GM12878 (cell line): ENCODE results near the gene HMOX2. TPM values are rescaled to one million over a fixed set of nuclear protein-coding genes. Genes with fewer than 3 reads are reported as not detected.

Source experiments
- ATAC-seq: fragments of 200-7000 bp; cut with Tn5 transposase; 3 replicates; pipeline ENCODE4 v1.9.1; 2020; ENCODE audit warnings: mild to moderate bottlenecking, moderate library complexity
- BruUV-seq: library from RNA; stranded (reverse); fragments of 400-500 nt; replicated peaks from 2 replicates; lab custom pipeline; 2021; lab: Mats Ljungman, UMichigan
- CTCF ChIA-PET: fragments of 300-600 bp; sonication (Branson Sonifier 250); formaldehyde crosslinking; extraction: SDS; loops from one replicate; lab custom pipeline; 2021; ENCODE audit warnings: inconsistent platforms; lab: Yijun Ruan, JAX
- POLR2A ChIA-PET: fragments of 350-600 bp; formaldehyde crosslinking; extraction: SDS; loops from one replicate; lab custom pipeline; 2021; ENCODE audit warnings: inconsistent platforms; lab: Charles Lee
- RAD21 ChIA-PET: fragments of 300-600 bp; sonication (Branson Sonifier 250); formaldehyde crosslinking; loops from one replicate; lab custom pipeline; 2023; ENCODE audit warnings: antibody characterized with exemption; ENCODE audit not compliant: unreplicated experiment; lab: Charles Lee
- SMC1A ChIA-PET: fragments of 300-600 bp; sonication (Branson Sonifier 250); formaldehyde crosslinking; loops from one replicate; lab custom pipeline; 2023; ENCODE audit not compliant: unreplicated experiment, uncharacterized antibody; lab: Charles Lee
- DNase-seq: peaks from one replicate; pipeline ENCODE4 v3.0.0-alpha.2; 2011; ENCODE audit warnings: low read depth, low spot score
- FAIRE-seq: peaks from 3 replicates; lab custom pipeline; 2011; peaks lifted over from hg19 to GRCh38; lab: Jason Lieb, UNC
- H2AFZ ChIP-seq: 2 replicates; pipeline ENCODE4 v1.6.0; 2011; ENCODE audit warnings: low read depth, low read length, control low read depth; ENCODE audit not compliant: control insufficient read depth
- H3K27ac ChIP-seq: 2 replicates; pipeline ENCODE4 v1.5.1; 2011; ENCODE audit warnings: control low read depth; ENCODE audit not compliant: control insufficient read depth, insufficient read depth
- H3K27me3 ChIP-seq, 2 experiments: replicated peaks in 1 of 2; 2 replicates each; pipeline versions ENCODE4 v1.6.0 to v1.6.1; 2011; ENCODE audit warnings: low read length in 1 of 2; ENCODE audit not compliant: control insufficient read depth in 2 of 2, insufficient read depth in 2 of 2
- H3K36me3 ChIP-seq, 2 experiments: 2 replicates each; pipeline ENCODE4 v1.5.1; 2011; ENCODE audit warnings: low read length in 1 of 2; ENCODE audit not compliant: control insufficient read depth in 2 of 2, insufficient read depth in 2 of 2
- H3K4me1 ChIP-seq: 2 replicates; pipeline ENCODE4 v1.6.1; 2011; ENCODE audit warnings: mild to moderate bottlenecking, low read length, moderate library complexity, mixed read lengths; ENCODE audit not compliant: control insufficient read depth, insufficient read depth
- H3K4me2 ChIP-seq: 2 replicates; pipeline ENCODE4 v1.6.0; 2011; ENCODE audit warnings: control low read depth; ENCODE audit not compliant: control insufficient read depth, insufficient read depth
- H3K4me3 ChIP-seq: fragments of 200-600 bp; sonication (generic); 2 replicates; pipeline ENCODE4 v1.5.1; 2016
- H3K79me2 ChIP-seq: 2 replicates; pipeline ENCODE4 v1.6.0; 2011; ENCODE audit warnings: low read length; ENCODE audit not compliant: control insufficient read depth, insufficient read depth
- H3K9ac ChIP-seq: 2 replicates; pipeline ENCODE4 v1.8.0; 2011; ENCODE audit warnings: low read length, control low read depth, mixed read lengths; ENCODE audit not compliant: control insufficient read depth, insufficient read depth
- H3K9me3 ChIP-seq: replicated peaks from 3 replicates; pipeline ENCODE4 v1.5.1; 2011; ENCODE audit warnings: mild to moderate bottlenecking, low read length; ENCODE audit not compliant: control insufficient read depth, insufficient read depth
- H4K20me1 ChIP-seq: 2 replicates; pipeline ENCODE4 v1.6.0; 2011; ENCODE audit not compliant: control insufficient read depth, insufficient read depth
- DPF2 ChIP-seq: fragments of 450-650 bp; IDR thresholded peaks from 2 replicates; pipeline ENCODE4 v1.6.1; 2017; ENCODE audit warnings: mild to moderate bottlenecking
- MEF2A ChIP-seq: IDR thresholded peaks from 2 replicates; pipeline ENCODE4 v1.6.1; 2011; ENCODE audit warnings: low read depth, mild to moderate bottlenecking, low read length, moderate library complexity; ENCODE audit not compliant: insufficient read depth
- MXI1 ChIP-seq: fragments of 150-350 bp; IDR thresholded peaks from 2 replicates; pipeline ENCODE4 v1.6.1; 2011; ENCODE audit warnings: low read depth, mild to moderate bottlenecking, inconsistent platforms, low read length, improper control_type of control experiment
- NRF1 ChIP-seq: conservative IDR thresholded peaks from 2 replicates; pipeline ENCODE4 v1.6.1; 2011; ENCODE audit warnings: mild to moderate bottlenecking, low read depth, low read length, improper control_type of control experiment
- TCF3 ChIP-seq: IDR thresholded peaks from 2 replicates; pipeline ENCODE4 v1.6.1; 2012; ENCODE audit warnings: low read depth, mild to moderate bottlenecking, low read length, borderline replicate concordance; ENCODE audit not compliant: insufficient read depth
- WGBS: methylation state at CpG from one replicate; pipeline ENCODE4 v1.1.6; 2016; ENCODE audit warnings: low lambda C conversion rate; ENCODE audit not compliant: insufficient replicate concordance, insufficient coverage; ENCODE audit errors: missing lambda C conversion rate; 5-methylcytosine and 5-hydroxymethylcytosine counted together
- in situ Hi-C: fragments of 300-500 bp; cut with MboI; formaldehyde crosslinking; loops from 9 replicates; pipeline ENCODE4 v1.14.3; 2018; ENCODE audit warnings: mixed read lengths
- intact Hi-C: fragments of 100-400 bp; cut with micrococcal nuclease; formaldehyde crosslinking; loops from one replicate; pipeline ENCODE4 v1.14.2; 2022; ENCODE audit not compliant: unreplicated experiment
- polyA plus RNA-seq, 11 experiments: library from polyadenylated mRNA; depleted of rRNA in 4 of 11; unstranded in 6 of 11; stranded (reverse) in 5 of 11; fragments of >200 nt; fragmentation: Nextera tagmentation in 4 of 11; fragmentation: Illumina TruSeq in 1 of 11; extraction: Ambion mirVana in 4 of 11; extraction: Trizol in 1 of 11; gene quantifications; 1 replicate in 1 of 11; 2 replicates in 10 of 11; pipeline versions ENCODE4 v1.2.1 to v1.2.3, GENCODE V29; 2011 to 2016; ENCODE audit warnings: inconsistent platforms in 2 of 11, missing spikeins in 2 of 11, low read depth in 1 of 11
- total RNA-seq, 4 experiments: library from RNA; depleted of rRNA in 3 of 4; stranded (reverse); fragments of >200 nt in 3 of 4; fragmentation: Illumina TruSeq in 1 of 4; extraction: Trizol in 1 of 4; gene quantifications; 2 replicates each; pipeline versions ENCODE4 v1.2.1 to v1.2.3, GENCODE V29; 2013 to 2021
- TF ChIP-seq, protein P1 (sequence below): IDR thresholded peaks from 2 replicates; pipeline ENCODE4 v1.6.1; 2012; ENCODE audit warnings: improper control_type of control experiment, low read depth, low read length; ENCODE audit not compliant: insufficient replicate concordance
- TF ChIP-seq, protein P2 (sequence below): fragments of 450-650 bp; IDR thresholded peaks from 2 replicates; pipeline ENCODE4 v1.6.1; 2016; ENCODE audit warnings: mild to moderate bottlenecking
- TF ChIP-seq, protein P3 (sequence below): fragments of 450-650 bp; IDR thresholded peaks from 2 replicates; pipeline ENCODE4 v1.6.1; 2017; ENCODE audit warnings: mild to moderate bottlenecking, low read depth, inconsistent platforms; ENCODE audit not compliant: poor library complexity, severe bottlenecking

The HMOX2 gene
- total and polyA plus RNA-seq, 10 of the 15 experiments (the other 5 are each of a cell fraction or from before 2014, with no cell fraction given): 26.4 to 111 (median 57.8) TPM

DNA sequence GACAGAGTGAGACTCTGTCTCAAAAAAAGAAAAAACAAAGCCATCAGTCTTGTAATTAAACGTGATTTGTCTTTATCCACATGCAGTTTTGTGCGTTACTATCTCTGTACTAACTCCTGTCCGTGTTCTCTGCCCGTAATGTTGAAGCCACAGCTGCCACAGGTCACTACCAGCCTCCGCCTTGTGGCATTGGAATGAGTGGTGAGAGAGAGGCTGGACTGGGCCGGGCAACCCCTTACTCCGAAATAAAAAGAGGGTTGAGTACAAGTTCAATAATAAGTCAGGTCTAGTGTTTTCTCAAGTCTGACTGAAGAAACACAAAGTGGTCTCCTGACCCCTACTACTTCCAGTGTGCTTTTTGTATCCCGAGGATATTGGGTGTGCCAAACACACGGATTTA is 45.2 kb upstream of the HMOX2 start (continued):
- TF ChIP-seq, protein P1, sequence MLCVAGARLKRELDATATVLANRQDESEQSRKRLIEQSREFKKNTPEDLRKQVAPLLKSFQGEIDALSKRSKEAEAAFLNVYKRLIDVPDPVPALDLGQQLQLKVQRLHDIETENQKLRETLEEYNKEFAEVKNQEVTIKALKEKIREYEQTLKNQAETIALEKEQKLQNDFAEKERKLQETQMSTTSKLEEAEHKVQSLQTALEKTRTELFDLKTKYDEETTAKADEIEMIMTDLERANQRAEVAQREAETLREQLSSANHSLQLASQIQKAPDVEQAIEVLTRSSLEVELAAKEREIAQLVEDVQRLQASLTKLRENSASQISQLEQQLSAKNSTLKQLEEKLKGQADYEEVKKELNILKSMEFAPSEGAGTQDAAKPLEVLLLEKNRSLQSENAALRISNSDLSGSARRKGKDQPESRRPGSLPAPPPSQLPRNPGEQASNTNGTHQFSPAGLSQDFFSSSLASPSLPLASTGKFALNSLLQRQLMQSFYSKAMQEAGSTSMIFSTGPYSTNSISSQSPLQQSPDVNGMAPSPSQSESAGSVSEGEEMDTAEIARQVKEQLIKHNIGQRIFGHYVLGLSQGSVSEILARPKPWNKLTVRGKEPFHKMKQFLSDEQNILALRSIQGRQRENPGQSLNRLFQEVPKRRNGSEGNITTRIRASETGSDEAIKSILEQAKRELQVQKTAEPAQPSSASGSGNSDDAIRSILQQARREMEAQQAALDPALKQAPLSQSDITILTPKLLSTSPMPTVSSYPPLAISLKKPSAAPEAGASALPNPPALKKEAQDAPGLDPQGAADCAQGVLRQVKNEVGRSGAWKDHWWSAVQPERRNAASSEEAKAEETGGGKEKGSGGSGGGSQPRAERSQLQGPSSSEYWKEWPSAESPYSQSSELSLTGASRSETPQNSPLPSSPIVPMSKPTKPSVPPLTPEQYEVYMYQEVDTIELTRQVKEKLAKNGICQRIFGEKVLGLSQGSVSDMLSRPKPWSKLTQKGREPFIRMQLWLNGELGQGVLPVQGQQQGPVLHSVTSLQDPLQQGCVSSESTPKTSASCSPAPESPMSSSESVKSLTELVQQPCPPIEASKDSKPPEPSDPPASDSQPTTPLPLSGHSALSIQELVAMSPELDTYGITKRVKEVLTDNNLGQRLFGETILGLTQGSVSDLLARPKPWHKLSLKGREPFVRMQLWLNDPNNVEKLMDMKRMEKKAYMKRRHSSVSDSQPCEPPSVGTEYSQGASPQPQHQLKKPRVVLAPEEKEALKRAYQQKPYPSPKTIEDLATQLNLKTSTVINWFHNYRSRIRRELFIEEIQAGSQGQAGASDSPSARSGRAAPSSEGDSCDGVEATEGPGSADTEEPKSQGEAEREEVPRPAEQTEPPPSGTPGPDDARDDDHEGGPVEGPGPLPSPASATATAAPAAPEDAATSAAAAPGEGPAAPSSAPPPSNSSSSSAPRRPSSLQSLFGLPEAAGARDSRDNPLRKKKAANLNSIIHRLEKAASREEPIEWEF: no peak

DNA sequence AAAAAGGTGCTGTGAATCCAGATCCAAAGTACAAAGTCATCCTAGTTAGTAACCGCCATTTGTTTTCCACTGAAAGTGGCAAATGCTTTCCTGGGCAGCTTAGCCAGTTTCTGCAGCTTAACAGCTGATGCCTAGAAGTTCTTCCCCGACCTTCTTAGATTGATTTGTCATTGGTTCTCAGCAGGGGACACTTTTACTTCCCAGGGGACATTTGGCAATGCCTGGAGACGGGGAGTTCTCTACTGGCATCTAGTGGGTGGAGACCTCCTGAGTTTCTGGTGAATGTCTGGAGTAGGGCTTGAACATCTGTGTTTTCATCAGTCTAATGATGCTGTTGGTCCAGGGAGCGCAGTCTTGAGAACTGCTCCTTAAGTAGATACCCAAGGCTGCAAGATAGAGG is 43.0 kb upstream of the HMOX2 start:
- FAIRE-seq (no peak), ATAC-seq (no peak), DNase-seq (no peak)
- RAD21 ChIA-PET: no interaction called here
- POLR2A ChIA-PET: interaction anchor here (0.6 kb wide), 1 partner anchor 14 kb away, joined by 7 read pairs; no protein-coding TSS in a partner anchor
- H3K36me3 ChIP-seq: peaks cover 0 to 22% of the 10 kb centered on the region in 2 experiments; a peak in 2 of 4 replicates
- WGBS: 85% methylated on average over 4 of the region's 4 CpGs
- no peaks in the 10 kb centered on the region for H3K9me3 ChIP-seq
- in situ Hi-C loops (no loop called here), intact Hi-C loops (no loop called here)
- H3K27me3 ChIP-seq: no peaks in the 10 kb centered on the region
- no peak overlapping the region for H3K27ac ChIP-seq
- SMC1A ChIA-PET: no interaction called here
- BruUV-seq: no TSS peak
- H2AFZ ChIP-seq: no peak overlapping the region
- no peak overlapping the region for H3K4me2 ChIP-seq
- CTCF ChIA-PET: interaction anchor here (1.3 kb wide), 1 partner anchor 30 kb away, joined by 4 read pairs; no protein-coding TSS in a partner anchor
- no peaks in the 10 kb centered on the region for H3K4me1 ChIP-seq
- H3K79me2 ChIP-seq: peaks cover 6% of the 10 kb centered on the region
- TF ChIP-seq NRF1 (no peak), MEF2A (no peak), DPF2 (no peak), MXI1 (no peak), TCF3 (no peak)
- TF ChIP-seq, protein P2, sequence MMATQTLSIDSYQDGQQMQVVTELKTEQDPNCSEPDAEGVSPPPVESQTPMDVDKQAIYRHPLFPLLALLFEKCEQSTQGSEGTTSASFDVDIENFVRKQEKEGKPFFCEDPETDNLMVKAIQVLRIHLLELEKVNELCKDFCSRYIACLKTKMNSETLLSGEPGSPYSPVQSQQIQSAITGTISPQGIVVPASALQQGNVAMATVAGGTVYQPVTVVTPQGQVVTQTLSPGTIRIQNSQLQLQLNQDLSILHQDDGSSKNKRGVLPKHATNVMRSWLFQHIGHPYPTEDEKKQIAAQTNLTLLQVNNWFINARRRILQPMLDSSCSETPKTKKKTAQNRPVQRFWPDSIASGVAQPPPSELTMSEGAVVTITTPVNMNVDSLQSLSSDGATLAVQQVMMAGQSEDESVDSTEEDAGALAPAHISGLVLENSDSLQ: no peak
- TF ChIP-seq, protein P3, sequence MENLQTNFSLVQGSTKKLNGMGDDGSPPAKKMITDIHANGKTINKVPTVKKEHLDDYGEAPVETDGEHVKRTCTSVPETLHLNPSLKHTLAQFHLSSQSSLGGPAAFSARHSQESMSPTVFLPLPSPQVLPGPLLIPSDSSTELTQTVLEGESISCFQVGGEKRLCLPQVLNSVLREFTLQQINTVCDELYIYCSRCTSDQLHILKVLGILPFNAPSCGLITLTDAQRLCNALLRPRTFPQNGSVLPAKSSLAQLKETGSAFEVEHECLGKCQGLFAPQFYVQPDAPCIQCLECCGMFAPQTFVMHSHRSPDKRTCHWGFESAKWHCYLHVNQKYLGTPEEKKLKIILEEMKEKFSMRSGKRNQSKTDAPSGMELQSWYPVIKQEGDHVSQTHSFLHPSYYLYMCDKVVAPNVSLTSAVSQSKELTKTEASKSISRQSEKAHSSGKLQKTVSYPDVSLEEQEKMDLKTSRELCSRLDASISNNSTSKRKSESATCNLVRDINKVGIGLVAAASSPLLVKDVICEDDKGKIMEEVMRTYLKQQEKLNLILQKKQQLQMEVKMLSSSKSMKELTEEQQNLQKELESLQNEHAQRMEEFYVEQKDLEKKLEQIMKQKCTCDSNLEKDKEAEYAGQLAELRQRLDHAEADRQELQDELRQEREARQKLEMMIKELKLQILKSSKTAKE: no peak
- no peak overlapping the region for H3K9ac ChIP-seq
- H4K20me1 ChIP-seq: no peaks in the 10 kb centered on the region
- no peak overlapping the region for H3K4me3 ChIP-seq
